ENCODE data around the gene ZSCAN31.

DNA sequence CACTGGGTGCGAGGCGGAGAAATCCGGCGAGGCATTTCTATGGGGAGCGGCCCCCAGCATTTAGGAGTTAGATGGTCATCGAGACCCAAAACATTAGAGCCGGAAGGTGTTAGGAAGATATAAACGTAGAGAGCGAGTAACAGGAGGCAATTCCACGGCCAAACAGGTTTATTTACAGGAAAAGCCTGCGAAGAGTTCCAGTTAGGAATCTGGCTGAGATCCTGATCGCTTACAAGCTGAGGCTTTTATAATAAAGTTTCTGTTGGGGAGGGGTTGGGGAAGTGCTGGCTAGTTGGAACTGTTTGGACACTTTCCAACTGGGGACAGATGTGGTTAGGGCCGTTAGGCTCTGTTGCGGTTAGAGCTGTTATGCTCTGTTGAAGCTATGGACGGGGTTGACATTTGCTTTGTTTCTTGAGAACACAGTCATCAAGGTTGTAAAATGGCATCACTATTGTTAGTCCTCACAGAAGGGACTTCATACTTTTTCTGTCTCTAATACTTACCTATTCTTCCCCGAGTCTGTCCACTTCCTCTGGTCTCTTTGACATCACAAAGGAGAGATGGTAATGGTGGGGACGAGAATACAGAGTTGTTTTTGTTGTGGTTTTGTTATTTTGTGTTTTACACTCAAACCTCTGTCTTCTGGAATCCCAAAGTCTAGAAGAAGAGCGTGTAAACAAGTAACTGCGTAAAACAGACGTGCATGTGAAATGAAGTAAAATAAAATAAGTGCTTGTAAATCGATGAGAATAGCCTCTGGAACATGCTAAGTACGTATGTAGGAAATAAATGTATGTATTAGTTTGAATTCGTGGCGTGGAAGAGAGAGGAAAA, 554 bp upstream of the ZSCAN31 start:
- TF ChIP-seq, protein P1, sequence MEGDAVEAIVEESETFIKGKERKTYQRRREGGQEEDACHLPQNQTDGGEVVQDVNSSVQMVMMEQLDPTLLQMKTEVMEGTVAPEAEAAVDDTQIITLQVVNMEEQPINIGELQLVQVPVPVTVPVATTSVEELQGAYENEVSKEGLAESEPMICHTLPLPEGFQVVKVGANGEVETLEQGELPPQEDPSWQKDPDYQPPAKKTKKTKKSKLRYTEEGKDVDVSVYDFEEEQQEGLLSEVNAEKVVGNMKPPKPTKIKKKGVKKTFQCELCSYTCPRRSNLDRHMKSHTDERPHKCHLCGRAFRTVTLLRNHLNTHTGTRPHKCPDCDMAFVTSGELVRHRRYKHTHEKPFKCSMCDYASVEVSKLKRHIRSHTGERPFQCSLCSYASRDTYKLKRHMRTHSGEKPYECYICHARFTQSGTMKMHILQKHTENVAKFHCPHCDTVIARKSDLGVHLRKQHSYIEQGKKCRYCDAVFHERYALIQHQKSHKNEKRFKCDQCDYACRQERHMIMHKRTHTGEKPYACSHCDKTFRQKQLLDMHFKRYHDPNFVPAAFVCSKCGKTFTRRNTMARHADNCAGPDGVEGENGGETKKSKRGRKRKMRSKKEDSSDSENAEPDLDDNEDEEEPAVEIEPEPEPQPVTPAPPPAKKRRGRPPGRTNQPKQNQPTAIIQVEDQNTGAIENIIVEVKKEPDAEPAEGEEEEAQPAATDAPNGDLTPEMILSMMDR (IDR thresholded peaks at IDR 0.05; ENCODE audit: low read depth, low read length, poor library complexity, severe bottlenecking), result no peak
- no peak for TF ChIP-seq EZH2phosphoT487 (IDR thresholded peaks at IDR 0.05; ENCODE audit: borderline replicate concordance, low read length)
